Right atrium auricular region (tissue), 2 donors: ENCODE results near the gene GNG7. TPM values are rescaled to one million over a fixed set of nuclear protein-coding genes. Genes with fewer than 3 reads are reported as not detected.

Experiments used
- DNase-seq: peaks from one replicate; pipeline ENCODE4 v3.0.0-alpha.2; 2019; ENCODE audit warnings: low spot score
- H3K27ac ChIP-seq, 2 donors: fragments of 200-600 bp; sonication (generic); 1 replicate in 1 of 2; 2 replicates in 1 of 2; pipeline ENCODE4 v1.5.1; 2016 to 2019
- H3K27me3 ChIP-seq, 2 donors: fragments of 200-600 bp; sonication (generic); one replicate each; pipeline versions ENCODE4 v1.5.1 to v1.6.0; 2017 to 2019
- H3K36me3 ChIP-seq: fragments of 200-600 bp; sonication (generic); one replicate; pipeline ENCODE4 v1.5.1; 2016
- H3K4me1 ChIP-seq, 2 donors: fragments of 200-600 bp; sonication (generic); one replicate each; pipeline versions ENCODE4 v1.5.1 to v1.6.0; 2017 to 2019
- H3K4me3 ChIP-seq, 2 donors: fragments of 200-600 bp; sonication (generic); 1 replicate in 1 of 2; 2 replicates in 1 of 2; pipeline ENCODE4 v1.5.1; 2017 to 2019; ENCODE audit warnings: mild to moderate bottlenecking in 1 of 2, moderate library complexity in 1 of 2
- H3K9me3 ChIP-seq, 2 donors: fragments of 200-600 bp; sonication (generic); one replicate each; pipeline ENCODE4 v1.5.1; 2019
- CTCF ChIP-seq, 2 donors: fragments of 200-600 bp; sonication (generic); IDR thresholded peaks; one replicate each; pipeline ENCODE4 v1.5.1; 2019; ENCODE audit warnings: antibody characterized with exemption in 2 of 2
- total RNA-seq, 2 donors: library from RNA; depleted of rRNA; stranded (reverse); fragments of >200 nt; gene quantifications; one replicate each; pipeline ENCODE4 v1.1.0, GENCODE V29; 2016

The GNG7 gene
- total RNA-seq, 2 donors from 2014 or later = 18.0 to 22.8 TPM

DNA sequence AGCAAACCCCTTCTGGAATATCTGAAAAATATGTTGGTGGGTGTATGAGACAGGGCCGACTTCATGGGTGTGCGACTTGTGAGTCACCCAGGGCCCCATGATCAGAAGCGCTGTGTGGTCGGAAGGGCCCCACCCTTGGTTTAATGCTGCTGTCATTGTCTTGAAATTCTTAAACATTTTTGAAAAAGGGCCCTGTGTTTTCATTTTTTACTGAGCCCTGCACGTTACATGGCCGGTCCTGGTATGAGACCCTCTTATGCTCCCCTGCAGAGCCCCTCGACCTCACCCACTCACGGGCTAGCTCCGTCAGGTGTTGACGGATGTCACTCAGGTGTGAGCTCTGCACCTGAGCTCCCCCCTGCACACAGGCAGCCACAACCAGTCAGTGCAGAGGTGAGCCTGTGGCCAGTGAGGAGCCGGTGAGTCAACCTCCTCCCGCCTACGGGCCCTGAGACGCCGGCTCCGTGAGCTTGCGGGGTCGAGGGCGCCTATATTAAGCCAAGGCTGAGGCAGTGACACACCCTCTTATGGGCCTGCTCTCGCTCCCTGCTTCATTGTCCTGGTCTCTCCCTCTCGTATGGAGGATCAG, 198.9 kb downstream of the GNG7 start:
- TF ChIP-seq CTCF (IDR thresholded peaks at IDR 0.05) = no peak
- DNase-seq = no peak
- H3K27ac ChIP-seq = no peak overlapping the region
- H3K27me3 ChIP-seq = no peaks in the 10 kb centered on the region
- H3K36me3 ChIP-seq = no peaks in the 10 kb centered on the region
- no peaks in the 10 kb centered on the region for H3K9me3 ChIP-seq
- H3K4me3 ChIP-seq = no peak overlapping the region
- H3K4me1 ChIP-seq = peaks cover 0 to 12% of the 10 kb centered on the region in 2 donors

DNA sequence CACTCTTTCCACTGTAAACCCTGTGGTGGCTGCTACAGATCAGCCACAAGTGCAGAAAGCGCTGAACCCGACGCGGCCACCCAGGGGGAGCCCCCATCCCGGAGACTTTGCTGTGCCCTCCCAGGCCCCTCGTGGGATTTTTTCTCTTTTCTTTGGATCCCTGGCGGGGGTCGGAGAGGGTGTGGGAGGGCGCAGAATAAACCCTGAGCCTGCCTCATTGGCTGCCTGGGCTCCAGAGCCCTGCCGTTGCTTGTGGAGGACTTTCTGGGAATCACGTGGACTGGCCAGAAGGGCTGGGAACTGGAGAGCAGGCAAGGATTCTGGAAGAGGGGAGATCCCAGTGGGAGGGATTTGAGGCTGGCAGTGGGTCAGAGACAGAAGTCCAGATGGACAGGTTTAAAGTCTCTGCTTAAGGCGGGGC, 201.6 kb downstream of the GNG7 start:
- H3K27me3 ChIP-seq = no peaks in the 10 kb centered on the region
- H3K27ac ChIP-seq = peak overlapping the region; percentile 53 to 77
- H3K36me3 ChIP-seq = no peaks in the 10 kb centered on the region
- no peaks in the 10 kb centered on the region for H3K9me3 ChIP-seq
- no peak overlapping the region for H3K4me3 ChIP-seq
- peaks cover 0 to 22% of the 10 kb centered on the region in 2 donors for H3K4me1 ChIP-seq
- TF ChIP-seq CTCF (IDR thresholded peaks at IDR 0.05) = no peak
- no peak for DNase-seq

GRCh38 chr19:2500156-2500555, 202.3 kb downstream of the GNG7 start:
- no peak for TF ChIP-seq CTCF (IDR thresholded peaks at IDR 0.05)
- no peaks in the 10 kb centered on the region for H3K27me3 ChIP-seq
- peak overlapping the region; percentile 53 to 77 for H3K27ac ChIP-seq
- H3K4me3 ChIP-seq = no peak overlapping the region
- H3K36me3 ChIP-seq = no peaks in the 10 kb centered on the region
- H3K9me3 ChIP-seq = no peaks in the 10 kb centered on the region
- H3K4me1 ChIP-seq = peaks cover 0 to 29% of the 10 kb centered on the region in 2 donors
- no peak for DNase-seq

GRCh38 chr19:2497186-2497585, 205.3 kb downstream of the GNG7 start:
- Histone ChIP-seq H3K4me1 (peaks cover 0 to 40% of the 10 kb centered on the region in 2 donors), H3K36me3 (no peaks in the 10 kb centered on the region), H3K27me3 (no peaks in the 10 kb centered on the region), H3K9me3 (no peaks in the 10 kb centered on the region), H3K4me3 (no peak overlapping the region), H3K27ac (peak overlapping the region; percentile 88 to 95)
- no peak for DNase-seq
- TF ChIP-seq CTCF (IDR thresholded peaks at IDR 0.05) = no peak

DNA sequence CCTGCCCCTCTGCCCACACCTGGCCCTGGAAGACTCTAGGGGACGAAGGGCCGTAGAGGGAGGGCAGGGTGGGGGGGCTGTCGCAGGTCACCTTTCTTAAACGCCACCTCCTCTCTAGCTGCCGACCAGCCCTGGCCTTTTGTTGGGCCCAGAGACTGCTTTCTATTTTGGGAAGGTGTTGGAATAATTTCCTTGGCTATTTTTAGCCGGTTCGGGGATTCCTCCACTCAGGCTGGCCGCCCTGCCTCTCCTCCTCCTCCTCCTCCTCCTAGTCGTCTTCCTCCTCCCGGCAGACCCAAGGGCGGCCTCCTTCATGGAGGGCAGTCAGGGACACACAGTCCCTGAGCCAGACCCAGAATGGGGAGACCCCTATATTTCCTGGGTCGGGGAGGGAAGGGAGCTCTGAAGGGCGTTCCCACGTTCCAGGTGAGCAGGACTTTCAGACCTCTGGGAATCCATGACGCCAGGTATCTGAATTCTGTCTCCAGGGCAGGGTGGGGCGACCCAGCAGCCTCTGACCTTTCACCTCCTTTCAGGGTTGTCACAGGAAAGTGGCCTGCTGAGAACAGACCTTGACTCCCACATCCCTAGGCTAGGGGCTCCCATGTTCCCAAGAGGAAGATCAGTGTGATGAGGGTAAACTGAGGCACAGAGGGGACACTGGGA, 206.7 kb downstream of the GNG7 start:
- H3K36me3 ChIP-seq = no peaks in the 10 kb centered on the region
- peak overlapping the region; percentile 31 to 63 for H3K4me3 ChIP-seq
- H3K27ac ChIP-seq = peak overlapping the region; percentile 88 to 95
- no peak for TF ChIP-seq CTCF (IDR thresholded peaks at IDR 0.05)
- no peak for DNase-seq
- no peaks in the 10 kb centered on the region for H3K27me3 ChIP-seq
- H3K9me3 ChIP-seq = no peaks in the 10 kb centered on the region
- peaks cover 0 to 48% of the 10 kb centered on the region in 2 donors for H3K4me1 ChIP-seq
